Activated T-cell treated with anti-CD3 and anti-CD28 coated beads for 48 hours (primary cell): ENCODE results near the gene PPP2R3A.
"Not testable (repeated sequence)": the region's sequence is repeated elsewhere in the genome, so short reads cannot be mapped to it uniquely, and the experiment has no call there.

Experiments used
- DNase-seq: peaks from one replicate; pipeline ENCODE4 v3.0.0-alpha.2; 2020; ENCODE audit warnings: low read depth

The PPP2R3A gene

GRCh38 chr3:136149667-136150066 lies 184.1 kb downstream of the PPP2R3A start:
- no peak for DNase-seq

- no peak for DNase-seq
Observed at GRCh38 chr3:136151219-136151618, 185.7 kb downstream of the PPP2R3A start.

- no peak for DNase-seq
Observed at GRCh38 chr3:136152176-136152843, 186.8 kb downstream of the PPP2R3A start.

- DNase-seq: no peak
Observed at GRCh38 chr3:136152963-136153362, 187.4 kb downstream of the PPP2R3A start.

GRCh38 chr3:136161516-136161915 lies 196.0 kb downstream of the PPP2R3A start:
- no peak for DNase-seq

GRCh38 chr3:136162322-136162721 lies 196.8 kb downstream of the PPP2R3A start:
- no peak for DNase-seq

GRCh38 chr3:136163607-136164006 lies 198.1 kb downstream of the PPP2R3A start:
- not testable (repeated sequence) for DNase-seq

GRCh38 chr3:136166507-136166906 lies 201.0 kb downstream of the PPP2R3A start:
- DNase-seq: no peak

GRCh38 chr3:136168236-136168635 lies 202.7 kb downstream of the PPP2R3A start:
- not testable (repeated sequence) for DNase-seq

- no peak for DNase-seq
Observed at GRCh38 chr3:136171097-136171542, 205.6 kb downstream of the PPP2R3A start.

- DNase-seq: no peak
Observed at GRCh38 chr3:136173939-136174490, 208.5 kb downstream of the PPP2R3A start.

GRCh38 chr3:136177876-136178275 lies 212.3 kb downstream of the PPP2R3A start:
- no peak for DNase-seq

- DNase-seq: no peak
Observed at GRCh38 chr3:136181741-136182140, 216.2 kb downstream of the PPP2R3A start.

GRCh38 chr3:136184703-136185102 lies 219.2 kb downstream of the PPP2R3A start:
- DNase-seq: no peak

- no peak for DNase-seq
Observed at GRCh38 chr3:136186344-136186743, 220.8 kb downstream of the PPP2R3A start.

GRCh38 chr3:136186846-136187245 lies 221.3 kb downstream of the PPP2R3A start:
- DNase-seq: no peak

- DNase-seq: no peak
Observed at GRCh38 chr3:136187868-136188267, 222.3 kb downstream of the PPP2R3A start.

- DNase-seq: no peak
Observed at GRCh38 chr3:136189043-136189442, 223.5 kb downstream of the PPP2R3A start.

GRCh38 chr3:136189859-136190617 lies 224.5 kb downstream of the PPP2R3A start:
- no peak for DNase-seq

GRCh38 chr3:136192195-136192594 lies 226.7 kb downstream of the PPP2R3A start:
- not testable (repeated sequence) for DNase-seq

GRCh38 chr3:136192831-136193230 lies 227.3 kb downstream of the PPP2R3A start:
- no peak for DNase-seq

- DNase-seq: no peak
Observed at GRCh38 chr3:136193278-136194054, 227.9 kb downstream of the PPP2R3A start.
